ENCODE measurements around the gene PER1. TPM values are rescaled to one million over a fixed set of nuclear protein-coding genes. Genes with fewer than 3 reads are reported as not detected.
"Not testable (repeated sequence)": the region's sequence is repeated elsewhere in the genome, so short reads cannot be mapped to it uniquely, and the experiment has no call there.

The PER1 gene
- total RNA-seq, 4 donors from 2014 or later: 197 to 545 (median 266) TPM

GRCh38 chr17:8108972-8109660 lies 43.1 kb downstream of the PER1 start:
- intact Hi-C loops (cut with DNase I; ENCODE audit: low total_unique reads): no loop called here
- H3K4me3 ChIP-seq (ENCODE audit: low read depth, poor library complexity, severe bottlenecking): no peak overlapping the region
- WGBS, 2 donors: 85% methylated on average over 26 to 33 of the region's 33 CpGs
- DNase-seq (ENCODE audit: low spot score in 2 of 2): no peak
- TF ChIP-seq POLR2A (IDR thresholded peaks at IDR 0.05) (no peak), CTCF (IDR thresholded peaks at IDR 0.05) (no peak)

- 78 to 79% methylated on average over 4 of the region's 4 CpGs for WGBS, 2 donors
- H3K4me3 ChIP-seq (ENCODE audit: low read depth, poor library complexity, severe bottlenecking); intact Hi-C loops (cut with DNase I; ENCODE audit: low total_unique reads); DNase-seq (ENCODE audit: low spot score in 2 of 2): not testable (repeated sequence)
Observed at GRCh38 chr17:8106980-8107379, 45.2 kb downstream of the PER1 start.

GRCh38 chr17:8105957-8106398 lies 46.2 kb downstream of the PER1 start:
- DNase-seq (ENCODE audit: low spot score in 2 of 2): no peak
- intact Hi-C loops (cut with DNase I; ENCODE audit: low total_unique reads): no loop called here
- TF ChIP-seq CTCF (IDR thresholded peaks at IDR 0.05): no peak
- no peak for TF ChIP-seq POLR2A (IDR thresholded peaks at IDR 0.05)
- WGBS, 2 donors: 37 to 53% methylated on average over 5 of the region's 5 CpGs
- no peak overlapping the region for H3K4me3 ChIP-seq (ENCODE audit: low read depth, poor library complexity, severe bottlenecking)

- WGBS, 2 donors: 64 to 68% methylated on average over 8 of the region's 8 CpGs
- TF ChIP-seq POLR2A (IDR thresholded peaks at IDR 0.05) (no peak), CTCF (IDR thresholded peaks at IDR 0.05) (no peak)
- no peak for DNase-seq (ENCODE audit: low spot score in 2 of 2)
- intact Hi-C loops (cut with DNase I; ENCODE audit: low total_unique reads): no loop called here
- no peak overlapping the region for H3K4me3 ChIP-seq (ENCODE audit: low read depth, poor library complexity, severe bottlenecking)
Observed at GRCh38 chr17:8104911-8105310, 47.3 kb downstream of the PER1 start.

- no peak overlapping the region for H3K4me3 ChIP-seq (ENCODE audit: low read depth, poor library complexity, severe bottlenecking)
- TF ChIP-seq CTCF (IDR thresholded peaks at IDR 0.05) (no peak), POLR2A (IDR thresholded peaks at IDR 0.05) (no peak)
- no peak for DNase-seq (ENCODE audit: low spot score in 2 of 2)
- 59% methylated on average over 4 of the region's 4 CpGs for WGBS, 2 donors
- intact Hi-C loops (cut with DNase I; ENCODE audit: low total_unique reads): no loop called here
Observed at GRCh38 chr17:8103549-8103948, 48.7 kb downstream of the PER1 start.

GRCh38 chr17:8101721-8102120 lies 50.5 kb downstream of the PER1 start:
- TF ChIP-seq POLR2A (IDR thresholded peaks at IDR 0.05): no peak
- no peak for TF ChIP-seq CTCF (IDR thresholded peaks at IDR 0.05)
- WGBS, 2 donors: 70 to 82% methylated on average over 6 of the region's 6 CpGs
- no peak for DNase-seq (ENCODE audit: low spot score in 2 of 2)
- intact Hi-C loops (cut with DNase I; ENCODE audit: low total_unique reads): no loop called here
- no peak overlapping the region for H3K4me3 ChIP-seq (ENCODE audit: low read depth, poor library complexity, severe bottlenecking)

Measured in lower leg skin (tissue), 4 donors.